Activated CD4-positive, CD25-positive, alpha-beta regulatory T cell treated with anti-CD3 and anti-CD28 coated beads, Interleukin-2, amount 50 U/mL, for 24 hours (primary cell): Measurements from ENCODE around the gene ACER3.
"Not testable (repeated sequence)": the region's sequence is repeated elsewhere in the genome, so short reads cannot be mapped to it uniquely, and the experiment has no call there.

Experiments used
- ATAC-seq, 2 donors: fragments of 150-1000 bp; cut with Tn5 transposase; one replicate each; pipeline ENCODE4 v1.10.0; 2021; ENCODE audit warnings: mild to moderate bottlenecking in 1 of 2, moderate library complexity in 1 of 2

ACER3 gene

DNA sequence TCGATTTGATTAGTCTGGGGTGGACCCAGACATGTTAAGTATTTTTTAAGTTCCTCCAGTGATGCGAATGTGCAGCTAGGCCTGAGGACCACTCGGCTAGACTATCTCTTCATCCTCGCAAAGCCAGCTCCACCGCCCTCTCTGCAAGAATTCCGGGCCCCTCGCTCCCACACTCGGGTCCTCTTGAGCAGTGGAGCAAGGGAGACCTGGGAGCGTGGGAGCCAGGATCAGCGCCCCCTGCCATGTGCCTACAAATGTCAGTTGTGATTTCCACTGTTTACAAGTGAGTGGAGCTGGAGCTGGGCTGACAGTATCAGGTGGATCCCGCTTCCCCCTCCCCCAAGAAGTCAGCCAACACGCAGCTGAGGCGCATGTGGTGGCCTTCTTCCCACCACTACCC is 180.2 kb downstream of the ACER3 start:
- ATAC-seq: no peak

DNA sequence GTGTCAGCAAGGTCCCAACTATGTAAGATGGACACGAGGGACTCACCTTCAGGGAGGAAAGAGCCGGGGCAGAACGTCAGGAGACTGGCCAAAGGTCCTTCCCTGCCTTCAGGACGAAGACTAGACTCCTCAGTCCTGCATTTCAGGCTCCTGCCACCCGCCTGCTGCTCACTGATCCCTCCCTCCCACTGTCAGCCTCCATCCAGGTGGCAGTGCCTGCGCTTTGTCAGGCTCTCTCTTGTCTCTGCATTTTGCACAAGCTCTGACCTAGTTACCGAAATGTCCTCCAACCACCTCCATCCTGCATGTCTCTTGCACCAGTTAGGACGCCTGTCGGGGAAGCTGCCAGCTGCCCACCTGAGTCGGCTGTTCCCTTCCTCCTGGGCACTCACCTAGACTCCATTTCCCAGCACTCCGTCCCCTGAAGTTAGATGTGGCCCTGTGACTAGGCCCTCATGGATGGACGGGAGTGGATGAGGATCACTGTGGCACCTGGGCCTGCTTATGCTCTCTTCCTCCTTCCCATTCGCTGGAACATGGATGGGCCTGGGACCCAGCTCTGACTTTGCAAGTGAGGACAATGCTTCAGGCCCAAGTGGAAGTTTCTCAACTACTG is 181.5 kb downstream of the ACER3 start:
- ATAC-seq: no peak

DNA sequence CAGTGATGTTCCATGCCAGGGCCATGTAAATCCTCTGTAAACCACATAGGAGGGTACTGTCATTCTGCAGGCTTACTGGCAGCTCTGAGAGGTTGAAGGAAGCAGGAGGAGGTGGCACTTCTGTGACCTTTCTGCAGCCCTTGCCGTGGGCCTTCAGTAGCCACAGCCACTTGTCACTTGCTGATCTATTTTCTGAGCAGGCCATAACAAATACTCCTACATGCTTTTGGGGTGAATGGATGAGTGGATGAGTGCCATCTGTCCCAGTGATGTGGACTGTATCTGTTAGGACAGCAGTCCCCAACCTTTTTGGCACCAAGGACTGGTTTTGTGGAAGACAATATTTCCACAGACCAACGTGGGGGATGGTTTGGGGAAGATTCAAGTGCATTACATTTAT is 183.6 kb downstream of the ACER3 start:
- ATAC-seq: no peak

DNA sequence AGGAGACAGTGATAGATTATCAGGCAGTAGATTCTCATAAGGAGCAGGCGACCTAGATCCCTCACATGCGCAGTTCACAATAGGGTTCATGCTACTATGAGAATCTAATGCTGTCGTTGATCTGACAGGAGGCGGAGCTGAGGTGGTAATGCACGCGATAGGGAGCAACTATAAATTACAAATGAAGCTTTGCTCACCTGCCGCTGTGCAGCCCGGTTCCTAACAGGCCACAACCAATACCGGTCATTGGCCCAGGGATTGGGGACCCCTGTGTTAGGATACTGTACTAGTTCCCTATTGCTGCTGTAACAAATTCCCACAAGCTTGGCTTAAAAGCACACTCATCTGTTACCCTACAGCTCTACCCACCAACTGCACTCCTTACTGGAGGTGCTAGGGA is 184.2 kb downstream of the ACER3 start:
- no peak for ATAC-seq

DNA sequence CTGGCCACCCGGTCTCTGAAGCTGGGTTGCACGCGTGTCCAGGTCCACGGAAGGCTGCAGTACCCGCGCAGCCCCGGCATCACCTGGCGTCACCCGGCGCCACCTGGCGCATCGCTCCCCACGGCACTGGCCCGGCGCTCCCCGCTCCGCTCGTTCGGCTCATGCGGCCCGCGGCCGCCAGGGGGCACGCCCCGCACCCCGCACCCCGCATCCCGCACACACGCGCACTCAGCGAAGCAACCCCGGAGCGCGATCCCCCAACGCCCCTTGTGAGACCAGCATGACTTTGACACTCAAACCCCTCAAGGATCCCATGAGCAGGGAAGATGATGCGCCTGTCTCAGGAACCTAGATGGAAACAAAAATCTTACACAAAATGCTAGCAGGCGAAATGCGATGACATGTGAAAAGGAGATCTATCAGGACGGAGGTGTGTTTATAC is 185.4 kb downstream of the ACER3 start:
- ATAC-seq: peak; percentile 22 to 25

DNA sequence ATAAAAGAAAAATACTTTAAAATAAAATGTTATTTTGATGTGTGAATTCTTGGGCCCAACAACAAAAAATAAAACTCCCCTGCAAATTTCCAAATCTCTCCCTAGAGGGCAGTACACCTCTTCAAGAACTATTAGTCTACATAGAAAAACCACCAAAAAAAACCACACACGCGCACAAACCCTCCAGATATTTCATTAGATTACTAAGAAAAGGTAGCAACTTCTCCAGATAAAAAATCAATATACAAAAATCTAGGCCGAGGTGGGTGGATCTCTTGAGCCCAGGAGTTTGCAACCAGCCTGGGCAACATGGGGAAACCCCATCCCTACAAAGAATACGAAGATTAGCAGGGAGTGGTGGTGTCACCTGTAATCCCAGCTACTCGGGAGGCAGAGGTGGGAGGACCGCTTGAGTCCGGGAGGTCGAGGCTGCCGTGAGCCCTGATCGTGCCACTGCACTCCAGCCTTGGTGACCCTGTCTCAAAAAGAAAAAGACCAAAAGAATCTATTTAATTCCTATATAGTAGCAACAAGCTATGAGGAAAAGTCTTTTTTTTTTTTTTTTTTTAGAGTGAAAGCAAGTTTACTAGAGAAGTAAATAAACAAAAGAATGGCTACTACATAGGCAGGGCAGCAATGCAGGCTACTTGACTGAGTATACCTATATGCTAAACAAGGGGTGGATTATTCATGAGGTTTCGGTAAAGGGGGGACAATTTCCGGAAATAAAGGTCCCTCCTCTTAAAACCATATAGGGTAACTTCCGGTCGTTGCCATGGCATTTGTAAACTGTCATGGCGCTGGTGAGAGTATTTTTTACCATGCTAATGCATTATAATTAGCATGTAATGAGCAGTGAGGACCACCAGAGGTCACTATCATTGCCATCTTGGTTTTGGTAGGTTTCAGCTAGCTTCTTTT is 186.5 kb downstream of the ACER3 start:
- peak; percentile 96 to 98 for ATAC-seq

DNA sequence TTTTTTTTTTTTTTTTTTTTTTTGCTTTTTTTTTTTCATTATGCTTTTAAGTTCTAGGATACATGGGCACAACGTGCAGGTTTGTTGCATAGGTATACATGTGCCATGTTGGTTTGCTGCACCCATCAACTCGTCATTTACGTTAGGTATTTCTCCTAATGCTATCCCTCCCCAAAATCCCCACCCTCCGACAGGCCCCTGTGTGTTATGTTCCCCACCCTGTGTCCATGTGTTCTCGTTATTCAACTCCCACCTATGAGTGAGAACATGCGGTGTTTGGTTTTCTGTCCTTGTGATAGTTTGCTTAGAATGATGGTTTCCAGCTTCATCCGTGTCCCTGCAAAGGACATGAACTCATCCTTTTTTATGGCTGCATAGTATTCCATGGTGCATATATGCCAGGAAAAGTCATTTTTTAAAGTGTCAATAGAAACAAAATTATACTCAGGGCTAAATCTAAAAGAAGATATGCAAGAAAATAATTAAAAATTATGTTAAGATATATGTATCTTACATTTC is 187.3 kb downstream of the ACER3 start:
- not testable (repeated sequence) for ATAC-seq

DNA sequence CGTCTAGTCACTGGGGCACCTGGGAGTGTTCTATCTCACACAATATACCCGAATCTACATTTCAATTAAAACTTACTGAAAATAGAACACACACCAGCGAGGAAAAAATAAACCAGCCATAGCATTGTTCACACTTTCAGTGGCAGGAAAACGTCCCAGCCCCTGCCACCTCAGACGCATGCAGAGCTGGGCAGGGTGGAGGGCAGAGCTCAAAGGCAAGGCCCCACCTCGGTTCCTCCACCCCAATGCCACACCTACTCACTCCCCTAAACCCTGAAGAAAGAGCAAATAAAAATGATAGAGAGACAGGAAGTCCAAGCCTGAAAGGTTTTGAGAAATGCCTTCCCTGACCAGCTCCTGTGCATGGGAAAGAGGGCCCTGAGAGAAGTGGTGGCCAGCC is 188.3 kb downstream of the ACER3 start:
- ATAC-seq: no peak

DNA sequence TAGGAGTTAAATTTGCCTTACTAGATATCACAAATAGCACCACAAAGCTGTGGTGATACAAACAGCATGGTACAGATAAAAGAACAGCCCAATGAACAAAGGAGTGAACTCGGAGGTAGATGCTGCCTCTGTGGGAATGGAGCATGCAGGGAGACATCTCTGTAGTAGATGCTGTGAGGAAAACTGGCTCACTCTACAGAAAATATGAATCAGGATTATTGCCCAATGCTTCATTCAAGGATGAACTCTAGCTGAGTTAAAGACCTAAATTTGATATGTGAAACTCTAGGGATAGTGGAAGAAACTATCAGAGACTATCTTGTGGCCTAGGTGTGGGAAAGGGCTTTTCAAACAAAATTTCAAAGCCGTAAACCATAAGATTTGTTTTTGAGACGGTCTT is 190.8 kb downstream of the ACER3 start:
- no peak for ATAC-seq

DNA sequence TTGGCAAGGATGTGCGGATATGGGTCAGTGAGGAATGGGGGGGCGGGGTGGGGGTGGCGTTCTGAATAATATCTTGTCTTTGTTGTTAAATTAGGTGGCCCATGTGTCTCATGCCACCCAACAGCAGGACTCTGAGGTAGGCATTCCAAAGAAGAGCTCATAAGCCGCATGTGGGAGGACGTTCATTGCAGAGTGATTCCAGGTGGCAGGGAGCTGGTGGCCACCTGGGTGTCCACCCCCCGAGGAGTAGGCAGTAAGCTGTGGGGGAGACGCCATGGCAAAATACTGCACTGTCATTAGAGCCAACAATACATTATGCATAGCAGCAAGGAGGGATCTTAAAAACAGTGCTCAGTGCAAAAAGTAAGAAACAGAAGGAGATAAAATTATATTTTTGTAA is 191.8 kb downstream of the ACER3 start:
- ATAC-seq: no peak

DNA sequence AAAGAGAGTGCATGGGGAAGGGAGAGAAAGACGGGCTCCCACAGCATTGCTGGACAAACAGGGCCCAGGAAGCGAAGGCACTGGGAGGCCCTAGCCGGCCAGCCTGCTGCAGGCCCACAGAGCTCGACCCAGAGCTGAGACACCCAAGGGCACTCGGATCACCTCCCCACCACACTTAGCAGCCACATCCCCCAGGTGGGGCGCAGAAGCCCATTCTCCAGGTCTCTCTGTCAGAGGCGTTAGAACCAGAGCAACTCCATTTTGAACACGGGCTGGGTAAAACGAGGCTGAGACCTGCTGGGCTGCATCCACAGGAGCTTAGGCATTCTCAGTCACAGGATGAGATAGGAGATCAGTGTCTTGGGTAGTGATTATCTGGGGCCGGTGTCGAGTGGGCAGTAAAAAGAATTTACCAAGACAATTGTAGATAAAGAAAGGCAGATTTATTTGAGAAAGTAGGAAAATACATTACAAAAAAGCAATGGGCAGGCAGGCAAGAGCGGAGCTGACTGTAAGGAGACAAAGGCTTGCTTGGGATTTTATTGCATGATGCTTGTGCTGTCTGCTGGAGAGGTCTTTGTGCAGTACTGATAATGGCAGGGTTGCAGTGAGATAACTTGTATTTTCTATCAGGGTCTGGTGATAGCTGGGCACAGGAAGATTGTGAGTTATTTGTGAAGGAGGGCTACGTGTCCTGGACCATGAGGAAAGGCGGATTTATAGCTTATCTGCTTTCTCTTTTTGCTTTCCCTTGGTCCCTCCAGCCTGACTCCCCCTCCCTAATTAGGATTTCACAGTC is 192.7 kb downstream of the ACER3 start:
- ATAC-seq: no peak

DNA sequence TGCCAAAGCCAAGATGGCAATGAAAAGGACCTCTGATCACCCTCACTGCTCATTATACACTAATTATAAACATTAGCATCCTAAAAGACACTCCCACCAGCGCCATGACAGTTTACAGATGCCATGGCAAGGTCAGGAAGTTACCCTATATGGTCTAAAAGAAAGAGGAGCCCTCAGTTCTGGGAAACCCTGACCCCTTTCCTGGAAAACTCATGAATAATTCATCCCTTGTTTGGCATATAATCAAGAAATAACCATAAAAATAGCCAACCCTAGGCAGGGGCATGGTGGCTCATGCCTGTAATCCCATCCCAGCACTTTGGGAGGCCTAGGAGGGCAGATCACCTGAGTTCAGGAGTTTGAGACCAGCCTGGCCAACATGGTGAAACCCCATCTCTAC is 193.4 kb downstream of the ACER3 start:
- no peak for ATAC-seq

DNA sequence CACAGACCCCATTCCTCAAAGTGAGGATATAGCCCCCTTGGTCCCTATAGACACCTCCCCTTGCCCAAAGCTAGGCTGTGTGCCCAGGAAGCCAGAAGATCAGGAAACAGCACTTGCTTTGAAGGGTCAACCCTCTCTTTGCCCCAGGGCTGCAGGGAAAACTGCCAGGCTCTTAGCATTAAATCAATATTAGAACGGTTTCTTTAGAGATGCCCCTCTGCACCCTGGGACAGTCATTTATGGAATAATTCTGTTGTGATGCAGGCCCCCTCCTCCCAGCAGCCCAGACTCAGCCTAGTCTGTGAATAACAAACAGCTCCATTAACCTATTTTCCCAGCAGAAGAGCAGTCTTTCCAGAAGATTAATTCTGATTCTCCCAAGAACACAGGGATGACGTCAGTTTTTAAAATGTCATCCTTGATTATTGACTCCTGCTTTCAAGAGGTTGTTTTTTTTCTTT is 194.4 kb downstream of the ACER3 start:
- no peak for ATAC-seq

DNA sequence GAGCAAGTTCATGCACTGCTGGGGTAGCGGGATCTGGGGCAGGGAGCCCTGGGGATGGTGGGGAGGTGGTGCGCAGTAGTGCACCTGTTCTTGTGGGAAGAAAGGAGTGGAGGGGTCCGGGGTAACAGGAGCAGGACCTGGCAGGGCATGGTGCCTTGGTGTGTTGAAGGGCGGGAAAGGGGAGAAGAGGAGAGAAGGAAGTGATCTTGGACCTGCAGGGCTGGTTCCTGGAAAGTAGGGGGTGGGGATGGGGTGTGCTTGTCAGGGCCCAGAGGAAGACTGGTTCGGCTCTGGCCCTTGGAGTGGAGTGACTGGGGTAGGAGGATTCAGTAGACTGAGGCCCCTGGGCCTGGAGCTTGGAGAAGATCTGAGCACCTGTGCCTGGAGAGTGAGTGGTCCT is 195.2 kb downstream of the ACER3 start:
- ATAC-seq: no peak

DNA sequence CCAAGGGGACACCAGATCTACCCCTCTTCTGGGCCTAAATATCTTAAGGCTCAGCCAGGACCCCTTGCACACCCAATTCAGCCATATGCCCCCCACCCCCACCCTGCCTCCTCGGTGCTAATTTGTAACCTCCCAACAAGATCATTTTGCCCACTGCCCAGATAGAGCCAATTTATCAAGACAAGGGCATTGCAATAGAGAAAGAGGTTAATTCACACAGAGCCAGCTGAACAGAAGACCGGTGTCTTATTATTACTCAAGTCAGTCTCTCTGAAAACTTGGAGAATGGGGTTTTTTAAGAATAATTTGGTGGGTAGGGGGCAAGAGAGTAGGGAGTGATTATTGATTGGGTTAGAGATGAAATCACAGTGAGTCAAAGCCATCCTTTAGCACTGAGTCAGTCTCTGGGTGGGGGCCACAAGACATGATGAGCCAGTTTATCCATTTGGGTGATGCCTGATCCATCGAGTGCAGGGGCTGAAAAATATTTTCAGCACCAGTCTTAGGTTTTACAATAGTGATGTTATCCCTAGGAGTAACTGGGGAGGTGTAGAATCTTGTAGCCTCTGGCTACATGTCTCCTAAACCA is 196.2 kb downstream of the ACER3 start:
- ATAC-seq: no peak

DNA sequence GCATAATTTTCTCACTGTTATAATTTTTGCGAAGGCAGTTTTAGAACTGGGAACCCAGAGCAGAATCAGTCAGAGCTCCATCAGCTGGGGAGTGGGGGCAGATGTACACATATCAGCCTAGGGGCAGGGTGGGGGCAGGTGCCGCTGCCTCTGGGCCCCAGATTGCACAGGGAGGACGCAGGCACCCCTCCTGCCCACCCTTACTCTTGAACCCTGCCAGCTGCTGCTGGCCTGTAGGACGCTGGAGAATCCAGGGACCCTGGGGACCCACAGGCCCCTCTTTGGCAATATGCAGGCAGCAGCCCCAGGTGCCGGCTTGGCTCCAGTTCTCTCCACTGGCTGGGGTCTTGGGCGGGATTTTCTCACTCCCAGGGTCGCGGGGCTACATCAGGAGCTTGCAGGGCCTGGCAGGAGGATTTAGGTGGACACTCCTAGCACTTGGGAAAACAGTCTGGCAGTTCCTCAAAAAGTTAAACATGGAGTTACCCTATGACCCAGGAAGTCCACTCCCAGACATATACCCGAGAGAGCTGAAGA is 197.3 kb downstream of the ACER3 start:
- no peak for ATAC-seq

DNA sequence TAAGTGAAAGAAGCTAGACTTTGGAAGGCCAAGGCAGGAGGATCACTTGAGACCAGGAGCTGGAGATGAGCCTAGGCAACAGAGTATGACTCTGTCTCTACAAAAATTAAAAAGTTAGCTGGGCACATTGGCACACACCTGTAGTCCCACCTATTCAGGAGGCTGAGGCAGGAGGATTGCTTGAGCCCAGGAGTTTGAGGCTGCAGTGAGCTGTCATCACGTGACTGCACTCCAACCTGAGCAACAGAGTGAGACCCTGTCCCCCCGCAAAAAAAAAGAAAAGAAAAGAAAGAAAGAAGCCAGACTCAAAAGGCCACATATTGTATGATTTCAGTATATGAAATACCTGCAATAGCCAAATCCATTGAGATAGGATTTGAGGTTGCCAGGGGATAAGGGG is 198.2 kb downstream of the ACER3 start:
- ATAC-seq: no peak

DNA sequence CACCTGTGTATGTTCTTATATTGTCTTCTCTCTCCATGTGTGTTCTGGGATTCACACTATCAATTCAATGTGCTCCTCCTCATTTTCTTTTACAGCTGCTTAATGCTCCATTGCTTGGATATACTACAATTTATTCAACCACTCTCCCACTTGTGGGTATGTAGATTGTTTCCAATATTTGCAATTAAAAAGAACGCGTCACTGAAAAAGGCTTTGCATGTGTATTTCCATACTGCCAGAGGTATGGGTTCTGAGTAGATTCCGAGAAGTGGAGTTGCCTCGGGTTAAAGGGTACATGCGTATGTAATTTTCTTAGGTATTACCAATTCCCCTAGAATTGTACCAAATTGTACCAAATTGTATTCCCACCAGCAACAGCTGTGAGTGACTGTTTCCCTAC is 199.1 kb downstream of the ACER3 start:
- no peak for ATAC-seq

DNA sequence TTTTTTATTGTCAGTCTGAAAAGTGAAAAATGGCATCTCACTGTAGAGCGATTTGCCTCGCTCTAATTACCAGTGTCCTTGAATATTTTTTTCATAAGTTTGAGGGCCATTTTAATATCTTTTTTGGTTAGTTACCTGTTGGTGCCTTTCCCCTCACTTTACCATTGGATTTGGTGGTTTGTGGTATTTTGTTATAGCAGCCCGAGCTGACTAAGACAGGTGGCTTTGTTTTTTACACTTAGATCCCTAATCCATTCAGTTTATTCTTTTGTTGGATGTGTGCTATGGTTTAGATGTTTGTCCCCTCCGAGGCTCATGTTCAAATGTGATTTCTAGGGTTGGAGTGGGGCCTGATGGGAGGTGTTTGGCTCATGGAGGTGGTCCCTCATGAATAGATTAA is 199.5 kb downstream of the ACER3 start:
- ATAC-seq: no peak

DNA sequence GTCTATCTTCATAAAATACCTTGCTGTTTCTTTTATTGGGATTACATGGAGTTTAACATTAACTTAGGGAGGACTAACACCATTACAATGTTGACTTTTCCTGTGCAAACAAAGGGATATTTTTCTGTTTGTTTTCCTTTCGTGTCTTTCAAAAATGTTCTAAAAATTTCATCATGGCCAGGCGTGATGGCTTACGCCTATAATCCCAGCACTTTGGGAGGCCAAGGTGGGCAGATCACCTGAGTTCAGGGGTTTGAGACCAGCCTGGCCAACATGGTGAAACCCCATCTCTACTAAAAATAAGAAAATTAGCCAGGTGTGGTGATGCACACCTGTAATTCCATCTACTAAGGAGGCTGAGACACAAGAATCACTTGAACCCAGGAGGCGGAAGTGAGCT is 200.5 kb downstream of the ACER3 start:
- not testable (repeated sequence) for ATAC-seq

DNA sequence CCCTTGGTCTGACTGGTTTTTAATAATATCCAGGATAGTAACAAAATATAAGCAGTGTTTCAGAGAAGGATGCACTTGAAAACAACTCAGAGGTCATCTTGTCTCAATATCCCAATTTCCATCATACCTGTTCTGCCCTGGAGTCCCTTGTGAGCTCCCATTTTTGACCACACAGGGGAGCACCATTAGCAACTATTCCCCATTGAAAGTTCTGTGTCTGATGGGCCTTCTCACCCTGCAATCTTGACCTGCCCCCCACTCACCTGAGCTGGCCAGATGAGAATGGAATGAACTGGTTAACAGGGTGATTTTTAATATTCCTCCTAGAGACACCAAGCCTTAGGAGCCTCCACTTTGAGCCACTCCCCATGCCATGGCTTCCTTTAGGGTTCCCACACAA is 202.2 kb downstream of the ACER3 start:
- ATAC-seq: no peak

DNA sequence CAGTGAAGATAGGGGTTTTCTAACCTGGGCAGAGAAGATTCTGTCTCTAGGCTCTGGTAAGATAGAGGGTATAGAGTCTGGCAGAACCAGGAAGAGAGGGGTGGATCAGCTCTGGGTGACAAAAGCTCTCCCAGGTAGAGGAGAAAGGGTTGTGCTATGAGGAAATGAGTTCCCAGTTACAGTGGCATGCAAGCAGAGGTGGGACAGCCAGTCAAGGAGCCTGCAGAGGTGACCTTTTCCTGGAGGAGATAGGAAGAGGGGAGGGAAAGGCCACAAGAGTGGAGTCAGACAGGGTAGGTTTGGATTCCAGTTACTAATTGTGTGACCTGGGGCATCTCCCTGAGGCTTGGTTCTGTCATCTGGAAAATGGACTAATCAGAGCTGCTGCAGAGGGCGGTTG is 202.7 kb downstream of the ACER3 start:
- ATAC-seq: no peak

DNA sequence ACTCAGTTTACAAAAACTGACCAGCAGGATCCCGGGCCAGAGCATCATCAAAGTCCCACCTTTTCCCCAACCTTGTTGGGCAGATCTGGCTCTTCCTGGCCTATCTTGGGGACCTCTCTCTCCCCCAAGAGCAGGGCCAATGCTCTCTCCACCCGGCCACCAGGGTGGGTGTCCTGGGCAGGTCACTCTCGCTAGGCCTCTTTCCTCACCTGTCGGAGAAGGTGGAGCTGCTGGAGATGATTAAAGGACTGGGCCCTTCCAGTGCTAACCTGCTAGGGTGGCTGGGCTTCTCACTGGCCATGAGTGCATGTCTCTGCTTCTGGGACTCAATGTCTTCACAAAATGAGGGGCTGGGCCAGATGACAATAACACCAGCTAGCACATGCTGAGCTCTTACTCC is 203.1 kb downstream of the ACER3 start:
- no peak for ATAC-seq
